ENCODE results near the gene LPAR5.

LPAR5 gene

GRCh38 chr12:6635856-6636531 is at the start of gene LPAR5:
Gene LPAR5, minus strand, starts transcription at chr12:6635959. Its CDS starts 14,711 bp downstream, at chr12:6621248.
- no peak for DNase-seq

GRCh38 chr12:6684609-6685008 is 48.9 kb upstream of the LPAR5 start:
- DNase-seq, result no peak

- DNase-seq, result no peak
Observed at GRCh38 chr12:6676962-6677361, 41.2 kb upstream of the LPAR5 start.

GRCh38 chr12:6672143-6672542 is 36.4 kb upstream of the LPAR5 start:
- no peak for DNase-seq

- DNase-seq, result no peak
Observed at GRCh38 chr12:6667559-6668210, 31.9 kb upstream of the LPAR5 start.

- DNase-seq, result no peak
Observed at GRCh38 chr12:6666211-6666610, 30.5 kb upstream of the LPAR5 start.

GRCh38 chr12:6664902-6665301 is 29.1 kb upstream of the LPAR5 start:
- DNase-seq, result no peak

GRCh38 chr12:6662906-6663742 is 27.4 kb upstream of the LPAR5 start, which contains the start of gene ING4:
Gene ING4, minus strand, starts transcription at chr12:6663119. Its CDS starts 18 bp downstream, at chr12:6663101.
- DNase-seq, result peak; percentile 93

GRCh38 chr12:6662602-6662905 is 26.8 kb upstream of the LPAR5 start:
- no peak for DNase-seq

GRCh38 chr12:6653987-6654386 is 18.2 kb upstream of the LPAR5 start:
- DNase-seq, result no peak

GRCh38 chr12:6653342-6653741 is 17.6 kb upstream of the LPAR5 start:
- DNase-seq, result no peak

GRCh38 chr12:6652391-6652790 is 16.6 kb upstream of the LPAR5 start:
- no peak for DNase-seq

- DNase-seq, result no peak
Observed at GRCh38 chr12:6650832-6651231, 15.1 kb upstream of the LPAR5 start.

GRCh38 chr12:6647083-6647604 is 11.4 kb upstream of the LPAR5 start, which contains the start of gene ACRBP:
Gene ACRBP, minus strand, starts transcription at chr12:6647432. Its CDS starts 66 bp downstream, at chr12:6647366.
- no peak for DNase-seq

GRCh38 chr12:6646276-6647082 is 10.7 kb upstream of the LPAR5 start:
- no peak for DNase-seq

GRCh38 chr12:6644903-6645302 is 9.1 kb upstream of the LPAR5 start:
- no peak for DNase-seq

GRCh38 chr12:6644257-6644596 is 8.5 kb upstream of the LPAR5 start:
- no peak for DNase-seq

- no peak for DNase-seq
Observed at GRCh38 chr12:6643569-6644256, 8.0 kb upstream of the LPAR5 start.

GRCh38 chr12:6641131-6641530 is 5.4 kb upstream of the LPAR5 start:
- DNase-seq, result no peak

GRCh38 chr12:6640497-6640896 is 4.7 kb upstream of the LPAR5 start:
- no peak for DNase-seq

- DNase-seq, result no peak
Observed at GRCh38 chr12:6639151-6639801, 3.5 kb upstream of the LPAR5 start.

GRCh38 chr12:6638305-6638704 is 2.5 kb upstream of the LPAR5 start:
- no peak for DNase-seq

All from NCI-H510A (cell line).